Keratinocyte (primary cell): ENCODE results near the gene FAAP20. TPM values are rescaled to one million over a fixed set of nuclear protein-coding genes. Genes with fewer than 3 reads are reported as not detected.

Source experiments
- DNase-seq: peaks from one replicate; pipeline ENCODE4 v3.0.0-alpha.2; 2011; ENCODE audit warnings: low read depth, missing footprints, low spot score
- FAIRE-seq: peaks from 2 replicates; lab custom pipeline; 2011; peaks lifted over from hg19 to GRCh38; lab: Jason Lieb, UNC
- H2AFZ ChIP-seq: 2 replicates; pipeline ENCODE4 v1.6.0; 2012; ENCODE audit warnings: low read length, control low read depth, inconsistent platforms; ENCODE audit not compliant: control insufficient read depth
- H3K27ac ChIP-seq: 2 replicates; pipeline ENCODE4 v1.5.1; 2011; ENCODE audit warnings: low read length; ENCODE audit not compliant: control insufficient read depth, insufficient read depth
- H3K27me3 ChIP-seq: 3 replicates; pipeline ENCODE4 v1.6.0; 2011; ENCODE audit warnings: low read length; ENCODE audit not compliant: control insufficient read depth, insufficient read depth; ENCODE audit errors: extremely low read depth
- H3K36me3 ChIP-seq, 2 experiments: 2 replicates in 1 of 2; 3 replicates in 1 of 2; pipeline ENCODE4 v1.5.1; 2011; ENCODE audit warnings: low read length in 2 of 2, mild to moderate bottlenecking in 1 of 2; ENCODE audit not compliant: control insufficient read depth in 2 of 2, insufficient read depth in 2 of 2; ENCODE audit errors: extremely low read depth in 1 of 2
- H3K4me1 ChIP-seq: 3 replicates; pipeline ENCODE4 v1.5.1; 2011; ENCODE audit warnings: low read length; ENCODE audit not compliant: control insufficient read depth, insufficient read depth; ENCODE audit errors: extremely low read depth
- H3K4me2 ChIP-seq: 3 replicates; pipeline ENCODE4 v1.6.0; 2011; ENCODE audit warnings: low read depth, low read length; ENCODE audit not compliant: control insufficient read depth, insufficient read depth; ENCODE audit errors: extremely low read depth
- H3K4me3 ChIP-seq, 3 experiments: fragments of 200-600 bp in 1 of 3; sonication (generic) in 1 of 3; 2 replicates in 2 of 3; 3 replicates in 1 of 3; pipeline ENCODE4 v1.5.1; 2011 to 2016; ENCODE audit warnings: low read length in 3 of 3, mild to moderate bottlenecking in 3 of 3, control low read depth in 2 of 3, inconsistent platforms in 1 of 3, low read depth in 1 of 3, mixed read lengths in 1 of 3, mixed run types in 1 of 3, moderate library complexity in 1 of 3; ENCODE audit not compliant: control insufficient read depth in 2 of 3, insufficient read depth in 2 of 3; ENCODE audit errors: extremely low read depth in 1 of 3
- H3K79me2 ChIP-seq: 2 replicates; pipeline ENCODE4 v1.6.0; 2012; ENCODE audit warnings: low read length; ENCODE audit not compliant: control insufficient read depth, insufficient read depth
- H3K9ac ChIP-seq: 3 replicates; pipeline ENCODE4 v1.6.0; 2011; ENCODE audit warnings: low read length; ENCODE audit not compliant: control insufficient read depth, insufficient read depth; ENCODE audit errors: extremely low read depth
- H3K9me1 ChIP-seq: 3 replicates; pipeline ENCODE4 v1.6.0; 2011; ENCODE audit warnings: low read length; ENCODE audit not compliant: control insufficient read depth, insufficient read depth; ENCODE audit errors: extremely low read depth
- H3K9me3 ChIP-seq: 2 replicates; pipeline ENCODE4 v1.5.1; 2012; ENCODE audit warnings: low read depth, low read length; ENCODE audit not compliant: control insufficient read depth
- H4K20me1 ChIP-seq: 3 replicates; pipeline ENCODE4 v1.6.0; 2011; ENCODE audit warnings: low read length; ENCODE audit not compliant: control insufficient read depth, insufficient read depth; ENCODE audit errors: extremely low read depth
- EZH2 ChIP-seq: IDR thresholded peaks from one replicate; pipeline ENCODE4 v1.6.1; 2012; ENCODE audit warnings: inconsistent platforms, mild to moderate bottlenecking, low read length, moderate library complexity
- dilution Hi-C: fragments of 300-500 bp; cut with MboI; formaldehyde crosslinking; loops from one replicate; pipeline ENCODE4 v1.7.0; 2020; ENCODE audit warnings: low sequenced_read_pairs; ENCODE audit not compliant: extremely low pct_ligation_motif_present
- polyA plus RNA-seq, 5 experiments: library from polyadenylated mRNA; depleted of rRNA in 3 of 5; stranded (reverse) in 3 of 5; stranded (forward) in 1 of 5; unstranded in 1 of 5; fragments of >200 nt; gene quantifications; 1 replicate in 1 of 5; 2 replicates in 3 of 5; 3 replicates in 1 of 5; pipeline versions ENCODE4 v1.2.1 to v1.2.3, GENCODE V29; 2011 to 2012; ENCODE audit warnings: missing spikeins in 2 of 5, low read depth in 1 of 5, low replicate concordance in 1 of 5
- TF ChIP-seq, protein P1 (sequence below), 3 experiments: IDR thresholded peaks in 1 of 3; conservative IDR thresholded peaks in 1 of 3; optimal IDR thresholded peaks in 1 of 3; 2 replicates in 2 of 3; 3 replicates in 1 of 3; pipeline versions ENCODE3 to v1.5.1; 2011; ENCODE audit warnings: low read length in 3 of 3, mild to moderate bottlenecking in 3 of 3, moderate library complexity in 2 of 3, control low read depth in 1 of 3, inconsistent platforms in 1 of 3; ENCODE audit not compliant: insufficient read depth in 2 of 3; ENCODE audit errors: extremely low read depth in 1 of 3

FAAP20 gene
- polyA plus RNA-seq, 1 donor (not counting 4 experiments of a cell fraction or from before 2014, with no cell fraction given), result 7.3 TPM

DNA sequence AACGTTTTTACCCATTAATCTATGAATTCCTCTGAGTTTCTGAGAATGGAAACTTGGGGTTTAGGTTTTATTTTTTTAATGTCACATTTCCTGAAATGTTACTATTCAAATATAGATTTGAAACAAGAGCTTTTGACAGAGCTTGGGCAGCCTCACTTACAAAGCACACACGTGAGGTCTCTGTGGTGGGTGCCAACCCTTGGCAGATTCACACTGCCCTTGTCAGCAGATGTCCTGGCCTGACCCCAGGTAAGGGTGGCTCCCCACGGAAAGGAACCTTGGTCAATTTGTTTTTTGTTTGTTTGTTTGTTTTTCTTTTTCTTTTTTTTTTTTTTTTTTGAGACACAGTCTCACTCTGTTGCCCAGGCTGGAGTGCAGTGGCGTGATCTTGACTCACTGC lies 53.5 kb downstream of the FAAP20 start:
- dilution Hi-C loops, result no loop called here
- Histone ChIP-seq H3K9me3 (no peaks in the 10 kb centered on the region), H3K9ac (no peak overlapping the region), H3K27me3 (no peaks in the 10 kb centered on the region), H3K4me3 (no peak overlapping the region), H4K20me1 (no peaks in the 10 kb centered on the region), H3K79me2 (no peaks in the 10 kb centered on the region), H3K36me3 (peaks cover 0 to 11% of the 10 kb centered on the region in 2 experiments), H3K27ac (no peak overlapping the region), H3K9me1 (no peaks in the 10 kb centered on the region), H2AFZ (no peak overlapping the region), H3K4me2 (no peak overlapping the region), H3K4me1 (peaks cover 8% of the 10 kb centered on the region)
- no peak for TF ChIP-seq EZH2
- TF ChIP-seq, protein P1, sequence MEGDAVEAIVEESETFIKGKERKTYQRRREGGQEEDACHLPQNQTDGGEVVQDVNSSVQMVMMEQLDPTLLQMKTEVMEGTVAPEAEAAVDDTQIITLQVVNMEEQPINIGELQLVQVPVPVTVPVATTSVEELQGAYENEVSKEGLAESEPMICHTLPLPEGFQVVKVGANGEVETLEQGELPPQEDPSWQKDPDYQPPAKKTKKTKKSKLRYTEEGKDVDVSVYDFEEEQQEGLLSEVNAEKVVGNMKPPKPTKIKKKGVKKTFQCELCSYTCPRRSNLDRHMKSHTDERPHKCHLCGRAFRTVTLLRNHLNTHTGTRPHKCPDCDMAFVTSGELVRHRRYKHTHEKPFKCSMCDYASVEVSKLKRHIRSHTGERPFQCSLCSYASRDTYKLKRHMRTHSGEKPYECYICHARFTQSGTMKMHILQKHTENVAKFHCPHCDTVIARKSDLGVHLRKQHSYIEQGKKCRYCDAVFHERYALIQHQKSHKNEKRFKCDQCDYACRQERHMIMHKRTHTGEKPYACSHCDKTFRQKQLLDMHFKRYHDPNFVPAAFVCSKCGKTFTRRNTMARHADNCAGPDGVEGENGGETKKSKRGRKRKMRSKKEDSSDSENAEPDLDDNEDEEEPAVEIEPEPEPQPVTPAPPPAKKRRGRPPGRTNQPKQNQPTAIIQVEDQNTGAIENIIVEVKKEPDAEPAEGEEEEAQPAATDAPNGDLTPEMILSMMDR (optimal IDR thresholded peaks at IDR 0.05 in 1 of 3, IDR thresholded peaks at IDR 0.05 in 1 of 3, conservative IDR thresholded peaks at IDR 0.05 in 1 of 3; ENCODE audit: extremely low read depth in 1 of 3, insufficient read depth in 2 of 3, low read length in 3 of 3), result no peak
- DNase-seq (no peak), FAIRE-seq (no peak)

Other genes starting within 250 kb of the FAAP20 start
- not detected in 3 replicates for gene CFAP74, start 191.0 kb downstream of the FAAP20 start, polyA plus RNA-seq
- gene GABRD, start 175.4 kb downstream of the FAAP20 start, polyA plus RNA-seq, result not detected in 3 replicates
- gene PRKCZ, start 144.4 kb downstream of the FAAP20 start, polyA plus RNA-seq, result 36.3 to 41.3 TPM (median 39.5 TPM) in 3 replicates
- gene SKI, start 33.5 kb upstream of the FAAP20 start, polyA plus RNA-seq, result 3.8 to 10.1 TPM (median 4.8 TPM) in 3 replicates
- 2.1 to 3.9 TPM (median 3.7 TPM) in 3 replicates for gene MORN1, start 196.8 kb upstream of the FAAP20 start, polyA plus RNA-seq
- gene RER1, start 197.1 kb upstream of the FAAP20 start, polyA plus RNA-seq, result 242 to 297 TPM (median 254 TPM) in 3 replicates
- 13.8 to 17.6 TPM (median 17.0 TPM) in 3 replicates for gene PEX10, start 217.8 kb upstream of the FAAP20 start, polyA plus RNA-seq